ENCODE results near the gene SHISAL1.

DNA sequence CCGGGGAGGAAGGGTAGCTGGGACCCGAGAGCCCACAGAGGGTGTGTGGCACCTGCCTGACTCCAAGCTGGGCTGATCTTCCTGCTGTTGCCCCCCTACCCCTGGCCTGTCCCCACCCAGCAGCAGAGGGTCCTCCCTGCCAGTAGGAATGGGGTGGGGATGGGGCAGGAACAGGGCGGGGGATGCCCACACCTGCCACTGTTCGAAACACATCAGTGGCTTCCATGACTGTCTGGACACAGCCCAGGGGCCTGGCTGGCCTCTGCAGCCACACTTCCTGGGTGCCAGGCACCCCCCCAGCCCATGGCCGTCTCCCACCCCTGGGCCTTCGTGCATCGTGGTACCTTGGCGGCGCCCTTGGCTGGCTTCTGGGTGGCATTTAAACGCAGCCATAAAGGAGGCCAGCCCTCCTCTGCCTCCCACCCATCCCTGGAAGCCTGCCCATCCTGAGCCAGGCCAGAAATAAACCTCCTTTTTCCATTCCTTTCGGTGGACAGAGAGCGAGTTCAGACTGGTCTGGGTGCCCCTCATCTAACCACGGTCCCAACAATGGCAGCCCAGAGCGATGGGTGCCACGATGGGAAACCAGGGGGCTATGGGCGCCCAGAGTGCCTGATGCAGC lies 745 bp upstream of the SHISAL1 start:
- TF ChIP-seq POLR2A (IDR thresholded peaks at IDR 0.05; ENCODE audit: low read depth, low read length) (no peak), POLR2AphosphoS5 (IDR thresholded peaks at IDR 0.05; ENCODE audit: low read depth, low read length) (no peak), TAF1 (IDR thresholded peaks at IDR 0.05; ENCODE audit: borderline replicate concordance, low read depth, low read length) (no peak)
